Osteoblast (primary cell): ENCODE data around the gene DPPA5. TPM values are rescaled to one million over a fixed set of nuclear protein-coding genes. Genes with fewer than 3 reads are reported as not detected.
A peak's percentile ranks its signal among the peaks of the same experiment; 100 is the strongest.

Experiments used
- DNase-seq: peaks from one replicate; pipeline ENCODE4 v3.0.0; 2011; ENCODE audit warnings: low spot score, mixed read lengths; ENCODE audit not compliant: insufficient read length; ENCODE audit errors: missing footprints
- H2AFZ ChIP-seq: 2 replicates; pipeline ENCODE4 v1.6.0; 2011; ENCODE audit warnings: mild to moderate bottlenecking, low read length
- H3K27ac ChIP-seq: 2 replicates; pipeline ENCODE4 v1.5.1; 2011; ENCODE audit warnings: mild to moderate bottlenecking, low read depth, low read length, moderate library complexity
- H3K27me3 ChIP-seq: 2 replicates; pipeline ENCODE4 v1.6.0; 2012; ENCODE audit warnings: mild to moderate bottlenecking, control low read depth, inconsistent platforms, low read length, moderate library complexity; ENCODE audit not compliant: insufficient read depth
- H3K36me3 ChIP-seq: 2 replicates; pipeline ENCODE4 v1.5.1; 2011; ENCODE audit warnings: mild to moderate bottlenecking, low read length, control low read depth, moderate library complexity; ENCODE audit not compliant: insufficient read depth
- H3K4me1 ChIP-seq: 2 replicates; pipeline ENCODE4 v1.5.1; 2011; ENCODE audit warnings: mild to moderate bottlenecking, low read length, control low read depth, moderate library complexity; ENCODE audit not compliant: insufficient read depth
- H3K4me2 ChIP-seq: 2 replicates; pipeline ENCODE4 v1.6.0; 2011; ENCODE audit warnings: mild to moderate bottlenecking, low read length; ENCODE audit not compliant: insufficient read depth
- H3K4me3 ChIP-seq: fragments of 200-600 bp; sonication (generic); 3 replicates; pipeline ENCODE4 v1.5.1; 2012; ENCODE audit warnings: mild to moderate bottlenecking, low read length, inconsistent platforms; ENCODE audit not compliant: insufficient read depth
- H3K79me2 ChIP-seq: 2 replicates; pipeline ENCODE4 v1.6.0; 2012; ENCODE audit warnings: mild to moderate bottlenecking, low read length, control low read depth, inconsistent platforms; ENCODE audit not compliant: insufficient read depth
- H3K9me3 ChIP-seq: 2 replicates; pipeline ENCODE4 v1.5.1; 2011; ENCODE audit warnings: low read depth, low read length, control low read depth
- H4K20me1 ChIP-seq: 2 replicates; pipeline ENCODE4 v1.6.0; 2012; ENCODE audit warnings: mild to moderate bottlenecking, low read length, control low read depth; ENCODE audit not compliant: insufficient read depth
- total RNA-seq: library from RNA; depleted of rRNA; stranded (reverse); fragments of >200 nt; gene quantifications from 2 replicates; pipeline ENCODE4 v1.2.3, GENCODE V29; 2012
- TF ChIP-seq, protein P1 (sequence below): IDR thresholded peaks from 2 replicates; pipeline ENCODE4 v1.5.1; 2011; ENCODE audit warnings: mild to moderate bottlenecking, low read depth, low read length, moderate library complexity; ENCODE audit errors: extremely low read depth

Gene DPPA5
- total RNA-seq, 1 donor: not detected

DNA sequence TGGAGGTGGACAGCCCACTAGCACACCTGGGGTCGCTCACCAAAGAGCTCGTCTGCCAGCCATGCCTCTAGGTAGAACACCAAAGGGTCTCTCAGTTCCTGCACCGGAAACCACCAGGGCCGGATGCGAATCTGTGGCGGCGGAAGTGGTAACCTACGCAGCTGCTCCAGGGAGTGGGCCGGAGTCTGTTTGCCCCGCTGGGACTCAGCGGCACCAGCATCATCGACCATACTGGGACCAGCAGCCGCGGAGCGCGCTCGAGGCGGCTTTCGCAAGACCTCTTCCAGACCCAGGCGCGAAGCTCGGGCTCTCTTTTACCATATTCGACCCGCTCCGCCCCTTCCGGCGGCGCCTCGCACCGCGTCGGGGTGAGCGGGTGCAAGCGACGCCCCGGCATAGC is 15.5 kb upstream of the DPPA5 start, which contains the start of gene OOEP:
TSS of gene OOEP (minus strand) at position 335 of the 400 bp plus-strand sequence. CDS start at position 230, 105 bp downstream.
- Histone ChIP-seq H3K27ac (no peak within 1 kb of the TSS), H3K4me2 (no peak within 1 kb of the TSS), H3K27me3 (no peaks in the 10 kb centered on the region), H3K4me3 (no peak within 1 kb of the TSS), H2AFZ (no peak within 1 kb of the TSS), H3K4me1 (no peaks in the 10 kb centered on the region), H4K20me1 (no peaks in the 10 kb centered on the region), H3K36me3 (no peaks in the 10 kb centered on the region), H3K9me3 (peaks cover 5% of the 10 kb centered on the region), H3K79me2 (no peaks in the 10 kb centered on the region)
- TF ChIP-seq, protein P1, sequence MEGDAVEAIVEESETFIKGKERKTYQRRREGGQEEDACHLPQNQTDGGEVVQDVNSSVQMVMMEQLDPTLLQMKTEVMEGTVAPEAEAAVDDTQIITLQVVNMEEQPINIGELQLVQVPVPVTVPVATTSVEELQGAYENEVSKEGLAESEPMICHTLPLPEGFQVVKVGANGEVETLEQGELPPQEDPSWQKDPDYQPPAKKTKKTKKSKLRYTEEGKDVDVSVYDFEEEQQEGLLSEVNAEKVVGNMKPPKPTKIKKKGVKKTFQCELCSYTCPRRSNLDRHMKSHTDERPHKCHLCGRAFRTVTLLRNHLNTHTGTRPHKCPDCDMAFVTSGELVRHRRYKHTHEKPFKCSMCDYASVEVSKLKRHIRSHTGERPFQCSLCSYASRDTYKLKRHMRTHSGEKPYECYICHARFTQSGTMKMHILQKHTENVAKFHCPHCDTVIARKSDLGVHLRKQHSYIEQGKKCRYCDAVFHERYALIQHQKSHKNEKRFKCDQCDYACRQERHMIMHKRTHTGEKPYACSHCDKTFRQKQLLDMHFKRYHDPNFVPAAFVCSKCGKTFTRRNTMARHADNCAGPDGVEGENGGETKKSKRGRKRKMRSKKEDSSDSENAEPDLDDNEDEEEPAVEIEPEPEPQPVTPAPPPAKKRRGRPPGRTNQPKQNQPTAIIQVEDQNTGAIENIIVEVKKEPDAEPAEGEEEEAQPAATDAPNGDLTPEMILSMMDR: no peak
- no peak for DNase-seq

DNA sequence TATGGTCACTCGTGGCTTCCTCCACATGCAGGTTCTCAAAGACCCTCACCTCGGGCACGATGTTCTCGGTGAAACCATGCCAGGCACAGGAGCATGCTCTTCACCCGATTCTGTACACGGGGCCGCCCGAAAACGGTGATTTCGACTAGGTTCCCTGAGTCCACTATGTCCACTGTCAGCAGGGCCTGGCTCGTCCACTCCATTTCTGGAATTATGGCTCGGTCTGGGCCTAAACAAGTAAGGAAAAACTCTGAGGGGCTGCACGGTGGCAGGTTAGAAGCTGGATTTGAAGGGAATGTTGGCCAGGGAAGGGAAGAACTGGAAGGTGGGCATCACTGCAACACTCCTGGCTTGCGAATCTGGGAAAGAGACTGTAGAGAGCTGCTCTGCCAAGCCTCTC is 15.1 kb upstream of the DPPA5 start:
- no peaks in the 10 kb centered on the region for H3K4me1 ChIP-seq
- H2AFZ ChIP-seq: no peak overlapping the region
- no peaks in the 10 kb centered on the region for H3K79me2 ChIP-seq
- no peaks in the 10 kb centered on the region for H4K20me1 ChIP-seq
- DNase-seq: no peak
- TF ChIP-seq, protein P1: no peak
- H3K27ac ChIP-seq: no peak overlapping the region
- H3K4me2 ChIP-seq: no peak overlapping the region
- peaks cover 5% of the 10 kb centered on the region for H3K9me3 ChIP-seq
- no peaks in the 10 kb centered on the region for H3K27me3 ChIP-seq
- H3K4me3 ChIP-seq: no peak overlapping the region
- no peaks in the 10 kb centered on the region for H3K36me3 ChIP-seq

DNA sequence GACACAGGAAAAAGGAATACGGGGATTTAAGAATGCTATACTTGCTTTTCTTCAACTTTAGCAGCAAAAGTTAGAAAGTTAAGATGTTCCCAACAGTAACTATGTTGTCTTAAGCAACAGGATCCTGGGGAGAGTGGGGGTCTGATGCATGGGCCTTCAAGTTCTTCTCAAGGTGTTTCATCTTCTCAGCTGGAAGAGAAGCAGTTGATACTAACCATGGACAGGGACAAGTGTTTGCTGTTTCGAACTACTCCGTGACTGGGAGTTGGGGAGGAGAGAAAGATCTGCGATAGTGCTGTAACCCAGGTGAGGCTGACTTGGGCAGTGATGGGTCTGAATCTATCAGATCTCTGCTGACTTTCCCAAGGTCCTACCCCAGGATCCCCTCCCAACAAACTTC is 14.6 kb upstream of the DPPA5 start:
- H3K4me1 ChIP-seq: no peaks in the 10 kb centered on the region
- H3K79me2 ChIP-seq: no peaks in the 10 kb centered on the region
- DNase-seq: no peak
- H3K4me3 ChIP-seq: no peak overlapping the region
- TF ChIP-seq, protein P1: no peak
- H3K4me2 ChIP-seq: no peak overlapping the region
- H3K27me3 ChIP-seq: no peaks in the 10 kb centered on the region
- H3K9me3 ChIP-seq: peaks cover 5% of the 10 kb centered on the region
- no peaks in the 10 kb centered on the region for H3K36me3 ChIP-seq
- H2AFZ ChIP-seq: no peak overlapping the region
- no peak overlapping the region for H3K27ac ChIP-seq
- no peaks in the 10 kb centered on the region for H4K20me1 ChIP-seq

DNA sequence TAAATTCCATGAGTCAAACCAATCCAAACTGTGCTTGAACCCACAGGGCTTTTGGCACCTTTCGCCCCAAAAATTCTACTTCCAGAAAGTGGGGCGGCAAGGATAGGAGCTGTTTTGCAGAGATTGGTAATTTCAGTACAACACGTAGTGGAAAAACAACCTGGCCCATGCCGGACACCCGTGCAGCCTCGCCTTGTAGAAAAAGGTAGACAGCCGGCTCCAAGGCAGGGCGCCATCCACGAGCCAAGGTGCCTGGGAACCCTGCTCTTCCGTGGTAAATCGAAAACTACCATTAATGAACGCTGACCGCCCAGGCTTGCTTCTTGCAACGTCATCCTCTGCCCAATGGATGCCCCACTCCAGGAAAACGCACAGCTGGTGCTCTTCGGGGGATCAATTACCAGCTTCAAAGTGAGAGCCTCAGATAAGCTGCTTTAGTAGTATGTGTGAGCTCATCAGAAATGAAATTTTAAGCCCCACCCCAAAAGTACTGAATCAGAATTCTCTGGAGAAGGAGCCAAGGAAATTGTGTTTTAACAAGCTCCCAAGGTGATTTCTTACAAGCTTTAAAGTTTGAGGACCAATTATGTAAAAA is 13.8 kb upstream of the DPPA5 start:
- Histone ChIP-seq H3K36me3 (no peaks in the 10 kb centered on the region), H2AFZ (no peak overlapping the region), H4K20me1 (no peaks in the 10 kb centered on the region), H3K79me2 (no peaks in the 10 kb centered on the region), H3K27ac (no peak overlapping the region), H3K27me3 (no peaks in the 10 kb centered on the region), H3K4me3 (no peak overlapping the region), H3K4me2 (peak overlapping the region; percentile 32), H3K4me1 (no peaks in the 10 kb centered on the region), H3K9me3 (peaks cover 5% of the 10 kb centered on the region)
- peak; percentile 79 for DNase-seq
- TF ChIP-seq, protein P1: no peak
